Esophagus (tissue), 2 donors: ENCODE data around the gene HES3. TPM values are rescaled to one million over a fixed set of nuclear protein-coding genes. Genes with fewer than 3 reads are reported as not detected.

ENCODE experiments used
- H3K27ac ChIP-seq, 2 donors: one replicate each; pipeline ENCODE4 v1.5.1; 2013; ENCODE audit warnings: low read depth in 2 of 2, mild to moderate bottlenecking in 2 of 2, inconsistent platforms in 1 of 2, low read length in 1 of 2, moderate library complexity in 1 of 2
- H3K27me3 ChIP-seq, 2 donors: one replicate each; pipeline ENCODE4 v1.6.1; 2013; ENCODE audit warnings: low read length in 2 of 2, control low read depth in 1 of 2, mild to moderate bottlenecking in 1 of 2; ENCODE audit not compliant: insufficient read depth in 2 of 2, control insufficient read depth in 1 of 2
- H3K36me3 ChIP-seq, 2 donors: one replicate each; pipeline ENCODE4 v1.6.1; 2013; ENCODE audit warnings: low read length in 1 of 2; ENCODE audit not compliant: control insufficient read depth in 2 of 2, insufficient read depth in 2 of 2
- H3K4me1 ChIP-seq, 2 donors: one replicate each; pipeline ENCODE4 v1.6.1; 2013; ENCODE audit warnings: low read length in 1 of 2; ENCODE audit not compliant: control insufficient read depth in 2 of 2, insufficient read depth in 2 of 2
- H3K4me3 ChIP-seq, 2 donors: one replicate each; pipeline ENCODE4 v1.5.1; 2013; ENCODE audit warnings: low read length in 2 of 2, mild to moderate bottlenecking in 2 of 2, low read depth in 1 of 2, moderate library complexity in 1 of 2
- H3K9me3 ChIP-seq, 2 donors: one replicate each; pipeline ENCODE4 v1.6.1; 2013; ENCODE audit warnings: mild to moderate bottlenecking in 2 of 2, low read depth in 1 of 2, low read length in 1 of 2, moderate library complexity in 1 of 2; ENCODE audit not compliant: control insufficient read depth in 2 of 2, insufficient read depth in 1 of 2
- WGBS, 2 donors: extraction: QIAGEN DNeasy Blood & Tissue Kit; methylation state at CpG; one replicate each; pipeline ENCODE4 v1.1.7; 2013; 5-methylcytosine and 5-hydroxymethylcytosine counted together
- polyA plus RNA-seq, 2 donors: library from polyadenylated mRNA; stranded (reverse); fragments of 200-250 nt; gene quantifications; one replicate each; pipeline ENCODE4 v1.2.3, GENCODE V29; 2013
- donor health status: healthy with polysubstance abuse.
- donor health status: Bipolar disorder and iron deficiency.

The HES3 gene
- polyA plus RNA-seq, 2 donors: not detected

GRCh38 chr1:6249739-6250689, 6.0 kb downstream of the HES3 start:
- Histone ChIP-seq H3K27ac (no peak overlapping the region), H3K9me3 (no peaks in the 10 kb centered on the region), H3K36me3 (peaks cover 0 to 10% of the 10 kb centered on the region in 2 donors), H3K27me3 (peaks cover 0 to 5% of the 10 kb centered on the region in 2 donors), H3K4me3 (peak overlapping the region in 1 of 2 donors; percentile 24), H3K4me1 (peaks cover 8 to 12% of the 10 kb centered on the region in 2 donors)
- 20 to 22% methylated on average over 54 to 71 of the region's 71 CpGs for WGBS, 2 donors

- peaks cover 5 to 6% of the 10 kb centered on the region in 2 donors for H3K4me1 ChIP-seq
- H3K36me3 ChIP-seq: peaks cover 0 to 10% of the 10 kb centered on the region in 2 donors
- no peaks in the 10 kb centered on the region for H3K9me3 ChIP-seq
- H3K27me3 ChIP-seq: no peaks in the 10 kb centered on the region
- H3K27ac ChIP-seq: no peak overlapping the region
- no peak overlapping the region for H3K4me3 ChIP-seq
- 83 to 85% methylated on average over 19 of the region's 19 CpGs for WGBS, 2 donors
Measured at GRCh38 chr1:6251233-6251632, 7.3 kb downstream of the HES3 start.

GRCh38 chr1:6251681-6252373, 7.8 kb downstream of the HES3 start:
- Histone ChIP-seq H3K9me3 (no peaks in the 10 kb centered on the region), H3K27ac (no peak overlapping the region), H3K4me3 (no peak overlapping the region), H3K27me3 (no peaks in the 10 kb centered on the region), H3K36me3 (peaks cover 0 to 10% of the 10 kb centered on the region in 2 donors), H3K4me1 (peaks cover 5 to 6% of the 10 kb centered on the region in 2 donors)
- WGBS, 2 donors: 79 to 85% methylated on average over 15 of the region's 15 CpGs

GRCh38 chr1:6252374-6252710, 8.4 kb downstream of the HES3 start:
- Histone ChIP-seq H3K36me3 (peaks cover 0 to 10% of the 10 kb centered on the region in 2 donors), H3K27ac (no peak overlapping the region), H3K27me3 (no peaks in the 10 kb centered on the region), H3K4me1 (peaks cover 5 to 6% of the 10 kb centered on the region in 2 donors), H3K4me3 (no peak overlapping the region), H3K9me3 (no peaks in the 10 kb centered on the region)
- 86 to 93% methylated on average over 4 of the region's 4 CpGs for WGBS, 2 donors

- WGBS, 2 donors: 92 to 95% methylated on average over 9 of the region's 9 CpGs
- no peaks in the 10 kb centered on the region for H3K9me3 ChIP-seq
- peaks cover 0 to 10% of the 10 kb centered on the region in 2 donors for H3K36me3 ChIP-seq
- no peak overlapping the region for H3K27ac ChIP-seq
- no peak overlapping the region for H3K4me3 ChIP-seq
- peaks cover 5 to 6% of the 10 kb centered on the region in 2 donors for H3K4me1 ChIP-seq
- H3K27me3 ChIP-seq: no peaks in the 10 kb centered on the region
Measured at GRCh38 chr1:6253380-6253779, 9.4 kb downstream of the HES3 start.

- peaks cover 0 to 10% of the 10 kb centered on the region in 2 donors for H3K36me3 ChIP-seq
- no peak overlapping the region for H3K27ac ChIP-seq
- peaks cover 0 to 8% of the 10 kb centered on the region in 2 donors for H3K4me1 ChIP-seq
- H3K27me3 ChIP-seq: no peaks in the 10 kb centered on the region
- no peak overlapping the region for H3K4me3 ChIP-seq
- H3K9me3 ChIP-seq: no peaks in the 10 kb centered on the region
- WGBS, 2 donors: 90 to 91% methylated on average over 16 of the region's 16 CpGs
Measured at GRCh38 chr1:6254691-6255090, 10.7 kb downstream of the HES3 start.

- H3K4me1 ChIP-seq: peaks cover 0 to 6% of the 10 kb centered on the region in 2 donors
- H3K4me3 ChIP-seq: no peak overlapping the region
- peaks cover 0 to 10% of the 10 kb centered on the region in 2 donors for H3K36me3 ChIP-seq
- no peak overlapping the region for H3K27ac ChIP-seq
- H3K9me3 ChIP-seq: no peaks in the 10 kb centered on the region
- H3K27me3 ChIP-seq: no peaks in the 10 kb centered on the region
- WGBS, 2 donors: 80 to 85% methylated on average over 13 of the region's 13 CpGs
Measured at GRCh38 chr1:6256645-6257044, 12.7 kb downstream of the HES3 start.

- peaks cover 0 to 6% of the 10 kb centered on the region in 2 donors for H3K4me1 ChIP-seq
- no peak overlapping the region for H3K27ac ChIP-seq
- no peaks in the 10 kb centered on the region for H3K27me3 ChIP-seq
- no peak overlapping the region for H3K4me3 ChIP-seq
- H3K36me3 ChIP-seq: peaks cover 0 to 10% of the 10 kb centered on the region in 2 donors
- 90 to 93% methylated on average over 7 to 8 of the region's 8 CpGs for WGBS, 2 donors
- no peaks in the 10 kb centered on the region for H3K9me3 ChIP-seq
Measured at GRCh38 chr1:6257541-6258069, 13.6 kb downstream of the HES3 start.

GRCh38 chr1:6258675-6259074, 14.7 kb downstream of the HES3 start:
- Histone ChIP-seq H3K36me3 (peaks cover 0 to 9% of the 10 kb centered on the region in 2 donors), H3K27me3 (no peaks in the 10 kb centered on the region), H3K9me3 (no peaks in the 10 kb centered on the region), H3K4me3 (no peak overlapping the region), H3K27ac (peak overlapping the region; percentile 11 to 47), H3K4me1 (peaks cover 0 to 9% of the 10 kb centered on the region in 2 donors)
- 51 to 54% methylated on average over 10 of the region's 10 CpGs for WGBS, 2 donors
